HL-60 (cell line): Measurements from ENCODE around the gene IZUMO2.
"Not testable (repeated sequence)": the region's sequence is repeated elsewhere in the genome, so short reads cannot be mapped to it uniquely, and the experiment has no call there.

ENCODE experiments used
- POLR2AphosphoS5 ChIP-seq: IDR thresholded peaks from 2 replicates; pipeline ENCODE4 v1.6.1; 2012; ENCODE audit warnings: low read depth
- SPI1 ChIP-seq: IDR thresholded peaks from 2 replicates; pipeline ENCODE4 v1.6.1; 2012; ENCODE audit warnings: low read depth, mild to moderate bottlenecking, borderline replicate concordance
- TF ChIP-seq, protein P1 (sequence below): IDR thresholded peaks from one replicate; pipeline ENCODE4 v1.5.1; 2011; ENCODE audit warnings: low read length, control low read depth, inconsistent platforms; ENCODE audit not compliant: insufficient read depth
- TF ChIP-seq, protein P2 (sequence below): IDR thresholded peaks from 2 replicates; pipeline ENCODE4 v1.6.1; 2012; ENCODE audit warnings: low read depth; ENCODE audit not compliant: insufficient replicate concordance

DNA sequence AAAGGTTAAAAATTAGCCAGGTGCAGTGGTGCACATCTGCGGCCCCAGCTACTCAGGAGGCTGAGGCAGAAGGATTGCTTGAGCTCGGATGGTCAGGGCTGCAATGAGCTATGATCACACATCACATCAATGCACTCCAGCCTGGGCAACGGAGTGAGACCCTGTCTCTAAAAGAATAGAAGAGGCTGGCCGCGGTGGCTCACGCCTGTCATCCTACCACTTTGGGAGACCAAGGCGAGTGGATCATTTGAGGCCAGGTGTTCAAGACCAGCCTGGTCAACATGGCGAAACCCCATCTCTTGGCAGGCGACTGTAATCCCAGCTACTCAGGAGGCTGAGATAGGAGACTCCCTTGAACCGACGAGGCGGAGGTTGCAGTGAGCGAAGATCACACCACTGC lies 59.7 kb downstream of the IZUMO2 start:
- TF ChIP-seq, protein P1, sequence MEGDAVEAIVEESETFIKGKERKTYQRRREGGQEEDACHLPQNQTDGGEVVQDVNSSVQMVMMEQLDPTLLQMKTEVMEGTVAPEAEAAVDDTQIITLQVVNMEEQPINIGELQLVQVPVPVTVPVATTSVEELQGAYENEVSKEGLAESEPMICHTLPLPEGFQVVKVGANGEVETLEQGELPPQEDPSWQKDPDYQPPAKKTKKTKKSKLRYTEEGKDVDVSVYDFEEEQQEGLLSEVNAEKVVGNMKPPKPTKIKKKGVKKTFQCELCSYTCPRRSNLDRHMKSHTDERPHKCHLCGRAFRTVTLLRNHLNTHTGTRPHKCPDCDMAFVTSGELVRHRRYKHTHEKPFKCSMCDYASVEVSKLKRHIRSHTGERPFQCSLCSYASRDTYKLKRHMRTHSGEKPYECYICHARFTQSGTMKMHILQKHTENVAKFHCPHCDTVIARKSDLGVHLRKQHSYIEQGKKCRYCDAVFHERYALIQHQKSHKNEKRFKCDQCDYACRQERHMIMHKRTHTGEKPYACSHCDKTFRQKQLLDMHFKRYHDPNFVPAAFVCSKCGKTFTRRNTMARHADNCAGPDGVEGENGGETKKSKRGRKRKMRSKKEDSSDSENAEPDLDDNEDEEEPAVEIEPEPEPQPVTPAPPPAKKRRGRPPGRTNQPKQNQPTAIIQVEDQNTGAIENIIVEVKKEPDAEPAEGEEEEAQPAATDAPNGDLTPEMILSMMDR: not testable (repeated sequence)
- not testable (repeated sequence) for TF ChIP-seq POLR2AphosphoS5, SPI1
- TF ChIP-seq, protein P2, sequence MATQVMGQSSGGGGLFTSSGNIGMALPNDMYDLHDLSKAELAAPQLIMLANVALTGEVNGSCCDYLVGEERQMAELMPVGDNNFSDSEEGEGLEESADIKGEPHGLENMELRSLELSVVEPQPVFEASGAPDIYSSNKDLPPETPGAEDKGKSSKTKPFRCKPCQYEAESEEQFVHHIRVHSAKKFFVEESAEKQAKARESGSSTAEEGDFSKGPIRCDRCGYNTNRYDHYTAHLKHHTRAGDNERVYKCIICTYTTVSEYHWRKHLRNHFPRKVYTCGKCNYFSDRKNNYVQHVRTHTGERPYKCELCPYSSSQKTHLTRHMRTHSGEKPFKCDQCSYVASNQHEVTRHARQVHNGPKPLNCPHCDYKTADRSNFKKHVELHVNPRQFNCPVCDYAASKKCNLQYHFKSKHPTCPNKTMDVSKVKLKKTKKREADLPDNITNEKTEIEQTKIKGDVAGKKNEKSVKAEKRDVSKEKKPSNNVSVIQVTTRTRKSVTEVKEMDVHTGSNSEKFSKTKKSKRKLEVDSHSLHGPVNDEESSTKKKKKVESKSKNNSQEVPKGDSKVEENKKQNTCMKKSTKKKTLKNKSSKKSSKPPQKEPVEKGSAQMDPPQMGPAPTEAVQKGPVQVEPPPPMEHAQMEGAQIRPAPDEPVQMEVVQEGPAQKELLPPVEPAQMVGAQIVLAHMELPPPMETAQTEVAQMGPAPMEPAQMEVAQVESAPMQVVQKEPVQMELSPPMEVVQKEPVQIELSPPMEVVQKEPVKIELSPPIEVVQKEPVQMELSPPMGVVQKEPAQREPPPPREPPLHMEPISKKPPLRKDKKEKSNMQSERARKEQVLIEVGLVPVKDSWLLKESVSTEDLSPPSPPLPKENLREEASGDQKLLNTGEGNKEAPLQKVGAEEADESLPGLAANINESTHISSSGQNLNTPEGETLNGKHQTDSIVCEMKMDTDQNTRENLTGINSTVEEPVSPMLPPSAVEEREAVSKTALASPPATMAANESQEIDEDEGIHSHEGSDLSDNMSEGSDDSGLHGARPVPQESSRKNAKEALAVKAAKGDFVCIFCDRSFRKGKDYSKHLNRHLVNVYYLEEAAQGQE: not testable (repeated sequence)
